ENCODE data around the gene NME7.

DNA sequence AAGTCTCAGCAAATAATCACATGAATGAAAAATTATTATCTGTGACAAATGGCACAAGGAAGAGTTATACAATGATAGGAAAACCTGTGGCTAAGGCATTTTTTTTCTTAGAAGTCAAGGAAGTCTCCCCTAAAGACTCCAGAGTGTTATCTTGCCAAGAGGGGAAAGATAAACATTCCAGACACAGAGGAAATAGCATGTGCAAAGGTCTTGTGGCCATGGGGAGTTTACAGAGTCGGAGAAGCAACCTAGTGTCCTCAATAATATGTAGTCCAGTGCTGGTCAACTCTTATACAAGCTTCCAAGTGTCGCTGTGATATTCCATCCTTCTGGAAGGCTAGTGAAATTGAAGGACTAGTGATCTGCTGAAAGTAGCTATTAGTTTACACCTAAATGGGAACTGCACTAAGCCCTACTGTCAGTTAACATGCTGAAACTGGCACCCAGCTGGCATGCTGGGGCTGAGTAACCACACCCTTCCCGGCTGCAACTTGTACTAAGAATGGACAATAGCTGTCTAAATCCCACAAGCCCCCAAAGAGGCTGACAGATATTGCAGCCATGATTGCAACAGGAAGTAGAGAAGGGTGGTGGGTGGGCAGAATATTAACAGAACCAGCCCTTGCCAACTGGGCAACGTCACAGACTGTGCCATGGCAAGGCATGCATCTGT is 272.6 kb downstream of the NME7 start:
- no peak for TF ChIP-seq TCF7 (CRISPR knock-in tag; IDR thresholded peaks at IDR 0.05; ENCODE audit: low read depth)
- TF ChIP-seq, protein P1, sequence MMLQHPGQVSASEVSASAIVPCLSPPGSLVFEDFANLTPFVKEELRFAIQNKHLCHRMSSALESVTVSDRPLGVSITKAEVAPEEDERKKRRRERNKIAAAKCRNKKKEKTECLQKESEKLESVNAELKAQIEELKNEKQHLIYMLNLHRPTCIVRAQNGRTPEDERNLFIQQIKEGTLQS (CRISPR knock-in tag; conservative IDR thresholded peaks at IDR 0.05) = no peak
- no peak for TF ChIP-seq CBFB (CRISPR knock-in tag; IDR thresholded peaks at IDR 0.05; ENCODE audit: low read depth)
- TF ChIP-seq ZNF263 (CRISPR knock-in tag; IDR thresholded peaks at IDR 0.05; ENCODE audit: low read depth) = no peak
- TF ChIP-seq, protein P2, sequence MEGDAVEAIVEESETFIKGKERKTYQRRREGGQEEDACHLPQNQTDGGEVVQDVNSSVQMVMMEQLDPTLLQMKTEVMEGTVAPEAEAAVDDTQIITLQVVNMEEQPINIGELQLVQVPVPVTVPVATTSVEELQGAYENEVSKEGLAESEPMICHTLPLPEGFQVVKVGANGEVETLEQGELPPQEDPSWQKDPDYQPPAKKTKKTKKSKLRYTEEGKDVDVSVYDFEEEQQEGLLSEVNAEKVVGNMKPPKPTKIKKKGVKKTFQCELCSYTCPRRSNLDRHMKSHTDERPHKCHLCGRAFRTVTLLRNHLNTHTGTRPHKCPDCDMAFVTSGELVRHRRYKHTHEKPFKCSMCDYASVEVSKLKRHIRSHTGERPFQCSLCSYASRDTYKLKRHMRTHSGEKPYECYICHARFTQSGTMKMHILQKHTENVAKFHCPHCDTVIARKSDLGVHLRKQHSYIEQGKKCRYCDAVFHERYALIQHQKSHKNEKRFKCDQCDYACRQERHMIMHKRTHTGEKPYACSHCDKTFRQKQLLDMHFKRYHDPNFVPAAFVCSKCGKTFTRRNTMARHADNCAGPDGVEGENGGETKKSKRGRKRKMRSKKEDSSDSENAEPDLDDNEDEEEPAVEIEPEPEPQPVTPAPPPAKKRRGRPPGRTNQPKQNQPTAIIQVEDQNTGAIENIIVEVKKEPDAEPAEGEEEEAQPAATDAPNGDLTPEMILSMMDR (IDR thresholded peaks at IDR 0.05) = no peak
- TF ChIP-seq, protein P3, sequence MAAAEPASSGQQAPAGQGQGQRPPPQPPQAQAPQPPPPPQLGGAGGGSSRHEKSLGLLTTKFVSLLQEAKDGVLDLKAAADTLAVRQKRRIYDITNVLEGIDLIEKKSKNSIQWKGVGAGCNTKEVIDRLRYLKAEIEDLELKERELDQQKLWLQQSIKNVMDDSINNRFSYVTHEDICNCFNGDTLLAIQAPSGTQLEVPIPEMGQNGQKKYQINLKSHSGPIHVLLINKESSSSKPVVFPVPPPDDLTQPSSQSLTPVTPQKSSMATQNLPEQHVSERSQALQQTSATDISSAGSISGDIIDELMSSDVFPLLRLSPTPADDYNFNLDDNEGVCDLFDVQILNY (CRISPR knock-in tag; IDR thresholded peaks at IDR 0.05) = no peak
- TF ChIP-seq TEAD4 (CRISPR knock-in tag; IDR thresholded peaks at IDR 0.05) = no peak
- TF ChIP-seq, protein P4, sequence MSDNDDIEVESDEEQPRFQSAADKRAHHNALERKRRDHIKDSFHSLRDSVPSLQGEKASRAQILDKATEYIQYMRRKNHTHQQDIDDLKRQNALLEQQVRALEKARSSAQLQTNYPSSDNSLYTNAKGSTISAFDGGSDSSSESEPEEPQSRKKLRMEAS (CRISPR knock-in tag; IDR thresholded peaks at IDR 0.05) = no peak
- TF ChIP-seq, protein P5, sequence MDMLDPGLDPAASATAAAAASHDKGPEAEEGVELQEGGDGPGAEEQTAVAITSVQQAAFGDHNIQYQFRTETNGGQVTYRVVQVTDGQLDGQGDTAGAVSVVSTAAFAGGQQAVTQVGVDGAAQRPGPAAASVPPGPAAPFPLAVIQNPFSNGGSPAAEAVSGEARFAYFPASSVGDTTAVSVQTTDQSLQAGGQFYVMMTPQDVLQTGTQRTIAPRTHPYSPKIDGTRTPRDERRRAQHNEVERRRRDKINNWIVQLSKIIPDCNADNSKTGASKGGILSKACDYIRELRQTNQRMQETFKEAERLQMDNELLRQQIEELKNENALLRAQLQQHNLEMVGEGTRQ (CRISPR knock-in tag; IDR thresholded peaks at IDR 0.05) = no peak
- no peak for TF ChIP-seq SMAD3 (CRISPR knock-in tag; IDR thresholded peaks at IDR 0.05; ENCODE audit: borderline replicate concordance)
- TF ChIP-seq ELF4 (CRISPR knock-in tag; IDR thresholded peaks at IDR 0.05; ENCODE audit: low read depth) = no peak

Measured in WTC11 (cell line).